HCT116 (cell line): ENCODE data around the gene SEC31A.

Experiments used
- EZH2 ChIP-seq: fragments of 200-600 bp; sonication (generic); IDR thresholded peaks from 2 replicates; pipeline ENCODE4 v1.6.1; 2017; ENCODE audit warnings: antibody characterized with exemption, mixed run types
- MAX ChIP-seq: IDR thresholded peaks from 2 replicates; pipeline ENCODE4 v1.6.1; 2012
- TF ChIP-seq, protein P1 (sequence below), 3 experiments: fragments of 200-600 bp in 1 of 3; sonication (generic) in 1 of 3; IDR thresholded peaks in 2 of 3; conservative IDR thresholded peaks in 1 of 3; 2 replicates each; pipeline ENCODE4 v1.5.1; 2012 to 2017; ENCODE audit warnings: low read depth in 2 of 3, low read length in 2 of 3, antibody characterized with exemption in 1 of 3, borderline replicate concordance in 1 of 3, control low read depth in 1 of 3, mild to moderate bottlenecking in 1 of 3, mixed read lengths in 1 of 3, mixed run types in 1 of 3, moderate library complexity in 1 of 3; ENCODE audit not compliant: insufficient read depth in 1 of 3

DNA sequence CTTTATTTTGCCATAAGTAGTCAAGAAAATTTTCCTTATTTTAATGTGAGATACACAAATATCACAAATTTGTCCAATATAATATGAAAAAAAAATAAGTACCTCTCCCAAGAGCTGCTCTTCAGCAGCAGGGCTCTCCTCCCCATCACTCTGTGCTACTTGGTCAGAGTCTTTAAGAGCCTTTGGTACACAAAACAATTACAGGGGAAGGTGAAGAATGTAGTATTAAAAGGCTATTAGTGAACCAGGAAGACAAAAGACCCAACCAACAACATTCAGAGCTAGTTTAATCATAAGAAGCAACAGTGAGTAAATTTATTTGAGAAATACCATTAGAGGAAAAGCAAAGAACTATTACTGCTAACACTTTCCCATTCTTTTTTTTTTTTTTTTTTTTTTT, 29.4 kb downstream of the SEC31A start:
- TF ChIP-seq MAX: no peak
- no peak for TF ChIP-seq EZH2
- TF ChIP-seq, protein P1, sequence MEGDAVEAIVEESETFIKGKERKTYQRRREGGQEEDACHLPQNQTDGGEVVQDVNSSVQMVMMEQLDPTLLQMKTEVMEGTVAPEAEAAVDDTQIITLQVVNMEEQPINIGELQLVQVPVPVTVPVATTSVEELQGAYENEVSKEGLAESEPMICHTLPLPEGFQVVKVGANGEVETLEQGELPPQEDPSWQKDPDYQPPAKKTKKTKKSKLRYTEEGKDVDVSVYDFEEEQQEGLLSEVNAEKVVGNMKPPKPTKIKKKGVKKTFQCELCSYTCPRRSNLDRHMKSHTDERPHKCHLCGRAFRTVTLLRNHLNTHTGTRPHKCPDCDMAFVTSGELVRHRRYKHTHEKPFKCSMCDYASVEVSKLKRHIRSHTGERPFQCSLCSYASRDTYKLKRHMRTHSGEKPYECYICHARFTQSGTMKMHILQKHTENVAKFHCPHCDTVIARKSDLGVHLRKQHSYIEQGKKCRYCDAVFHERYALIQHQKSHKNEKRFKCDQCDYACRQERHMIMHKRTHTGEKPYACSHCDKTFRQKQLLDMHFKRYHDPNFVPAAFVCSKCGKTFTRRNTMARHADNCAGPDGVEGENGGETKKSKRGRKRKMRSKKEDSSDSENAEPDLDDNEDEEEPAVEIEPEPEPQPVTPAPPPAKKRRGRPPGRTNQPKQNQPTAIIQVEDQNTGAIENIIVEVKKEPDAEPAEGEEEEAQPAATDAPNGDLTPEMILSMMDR (IDR thresholded peaks at IDR 0.05 in 2 of 3, conservative IDR thresholded peaks at IDR 0.05 in 1 of 3; ENCODE audit: borderline replicate concordance in 1 of 3, insufficient read depth in 1 of 3, low read depth in 2 of 3, low read length in 2 of 3): no peak
